Thymus (tissue), 11 donors: Measurements from ENCODE around the gene SRPK1. TPM values are rescaled to one million over a fixed set of nuclear protein-coding genes. Genes with fewer than 3 reads are reported as not detected.

ENCODE experiments used
- DNase-seq, 9 donors: peaks; one replicate each; pipeline ENCODE4 v3.0.0-alpha.2; 2013; ENCODE audit warnings: low spot score in 9 of 9, low read depth in 6 of 9, missing footprints in 1 of 9
- H3K27ac ChIP-seq, 2 donors: one replicate each; pipeline ENCODE4 v1.5.1; 2013; ENCODE audit warnings: control low read depth in 1 of 2, low read depth in 1 of 2, low read length in 1 of 2, mild to moderate bottlenecking in 1 of 2, moderate library complexity in 1 of 2
- H3K27me3 ChIP-seq, 2 donors: one replicate each; pipeline ENCODE4 v1.5.1; 2013; ENCODE audit warnings: low read length in 1 of 2; ENCODE audit not compliant: control insufficient read depth in 2 of 2, insufficient read depth in 1 of 2
- H3K36me3 ChIP-seq, 2 donors: one replicate each; pipeline ENCODE4 v1.5.1; 2013; ENCODE audit warnings: low read length in 1 of 2, mild to moderate bottlenecking in 1 of 2, moderate library complexity in 1 of 2; ENCODE audit not compliant: control insufficient read depth in 2 of 2, insufficient read depth in 2 of 2
- H3K4me1 ChIP-seq, 2 donors: one replicate each; pipeline ENCODE4 v1.5.1; 2013; ENCODE audit warnings: low read length in 2 of 2; ENCODE audit not compliant: control insufficient read depth in 2 of 2, insufficient read depth in 2 of 2
- H3K4me3 ChIP-seq, 2 donors: one replicate each; pipeline ENCODE4 v1.5.1; 2013; ENCODE audit warnings: low read length in 2 of 2, control low read depth in 1 of 2, mild to moderate bottlenecking in 1 of 2
- H3K9me3 ChIP-seq, 2 donors: one replicate each; pipeline ENCODE4 v1.5.1; 2013; ENCODE audit warnings: low read length in 1 of 2, mild to moderate bottlenecking in 1 of 2; ENCODE audit not compliant: control insufficient read depth in 2 of 2, insufficient read depth in 1 of 2
- WGBS: extraction: QIAGEN DNeasy Blood & Tissue Kit; methylation state at CpG from one replicate; pipeline ENCODE4 v1.1.7; 2013; 5-methylcytosine and 5-hydroxymethylcytosine counted together
- polyA plus RNA-seq: library from polyadenylated mRNA; stranded (reverse); fragments of 200-250 nt; gene quantifications from one replicate; pipeline ENCODE4 v1.2.3, GENCODE V29; 2013
- total RNA-seq: library from RNA; stranded (reverse); fragments of 120-200 nt; gene quantifications from one replicate; pipeline ENCODE4 v1.2.4, GENCODE V29; 2013
- donor health status: healthy.

Gene SRPK1
- total and polyA plus RNA-seq, 2 donors: 17.3 to 32.4 TPM

- peaks cover 2 to 3% of the 10 kb centered on the region in 2 donors for H3K4me1 ChIP-seq
- no peak within 1 kb of the TSS for H3K4me3 ChIP-seq
- no peaks in the 10 kb centered on the region for H3K9me3 ChIP-seq
- DNase-seq: peak; percentile 3 to 75 (median 57)
- WGBS: 13% methylated on average over 40 of the region's 40 CpGs
- no peak within 1 kb of the TSS for H3K27ac ChIP-seq
- no peaks in the 10 kb centered on the region for H3K36me3 ChIP-seq
- peaks cover 0 to 12% of the 10 kb centered on the region in 2 donors for H3K27me3 ChIP-seq
These were observed 115.7 kb downstream of the SRPK1 start, which contains the start of gene LHFPL5 for GRCh38 chr6:35804996-35805736. Gene LHFPL5 (plus strand): TSS chr6:35805352. CDS start chr6:35805671, 319 bp downstream.

- Histone ChIP-seq H3K4me1 (peaks cover 2 to 3% of the 10 kb centered on the region in 2 donors), H3K9me3 (no peaks in the 10 kb centered on the region), H3K27ac (no peak overlapping the region), H3K36me3 (no peaks in the 10 kb centered on the region), H3K4me3 (no peak overlapping the region), H3K27me3 (peaks cover 0 to 12% of the 10 kb centered on the region in 2 donors)
- DNase-seq: no peak
- 95% methylated on average over 3 of the region's 3 CpGs for WGBS
These were observed 119.8 kb downstream of the SRPK1 start for GRCh38 chr6:35801148-35801547.

GRCh38 chr6:35798706-35799105 is 122.2 kb downstream of the SRPK1 start:
- WGBS: 93% methylated on average over 5 of the region's 5 CpGs
- DNase-seq: no peak

GRCh38 chr6:35797837-35798526 is 122.9 kb downstream of the SRPK1 start:
- Histone ChIP-seq H3K4me1 (no peaks in the 10 kb centered on the region), H3K9me3 (no peaks in the 10 kb centered on the region), H3K27ac (no peak overlapping the region), H3K4me3 (no peak overlapping the region), H3K27me3 (peaks cover 0 to 4% of the 10 kb centered on the region in 2 donors), H3K36me3 (no peaks in the 10 kb centered on the region)
- DNase-seq: no peak
- WGBS: 93% methylated on average over 8 of the region's 8 CpGs

More at GRCh38 chr6:35798706-35799105, 122.2 kb downstream of the SRPK1 start:
- no peaks in the 10 kb centered on the region for H3K4me1 ChIP-seq
- no peak overlapping the region for H3K27ac ChIP-seq
- H3K27me3 ChIP-seq: peaks cover 0 to 4% of the 10 kb centered on the region in 2 donors
- no peaks in the 10 kb centered on the region for H3K9me3 ChIP-seq
- no peak overlapping the region for H3K4me3 ChIP-seq
- no peaks in the 10 kb centered on the region for H3K36me3 ChIP-seq

- no peaks in the 10 kb centered on the region for H3K36me3 ChIP-seq
- H3K27me3 ChIP-seq: peaks cover 0 to 4% of the 10 kb centered on the region in 2 donors
- H3K4me3 ChIP-seq: no peak overlapping the region
- H3K9me3 ChIP-seq: no peaks in the 10 kb centered on the region
- 96% methylated on average over 4 of the region's 4 CpGs for WGBS
- DNase-seq: no peak
- no peak overlapping the region for H3K27ac ChIP-seq
- H3K4me1 ChIP-seq: no peaks in the 10 kb centered on the region
These were observed 124.7 kb downstream of the SRPK1 start for GRCh38 chr6:35796236-35796635.

GRCh38 chr6:35795453-35796071 is 125.3 kb downstream of the SRPK1 start:
- DNase-seq: no peak
- Histone ChIP-seq H3K27ac (no peak overlapping the region), H3K9me3 (no peaks in the 10 kb centered on the region), H3K4me3 (no peak overlapping the region), H3K36me3 (no peaks in the 10 kb centered on the region), H3K27me3 (peaks cover 0 to 4% of the 10 kb centered on the region in 2 donors), H3K4me1 (no peaks in the 10 kb centered on the region)
- 95% methylated on average over 11 of the region's 11 CpGs for WGBS

- Histone ChIP-seq H3K9me3 (no peaks in the 10 kb centered on the region), H3K27me3 (peaks cover 0 to 4% of the 10 kb centered on the region in 2 donors), H3K4me3 (no peak overlapping the region), H3K27ac (no peak overlapping the region), H3K36me3 (no peaks in the 10 kb centered on the region), H3K4me1 (no peaks in the 10 kb centered on the region)
- WGBS: 95% methylated on average over 17 of the region's 17 CpGs
- no peak for DNase-seq
These were observed 126.1 kb downstream of the SRPK1 start for GRCh38 chr6:35794536-35795452.

GRCh38 chr6:35790683-35791082 is 130.2 kb downstream of the SRPK1 start:
- Histone ChIP-seq H3K27ac (no peak overlapping the region), H3K4me1 (no peaks in the 10 kb centered on the region), H3K9me3 (no peaks in the 10 kb centered on the region), H3K27me3 (peaks cover 0 to 37% of the 10 kb centered on the region in 2 donors), H3K36me3 (no peaks in the 10 kb centered on the region), H3K4me3 (no peak overlapping the region)
- DNase-seq: no peak
- WGBS: 95% methylated on average over 5 of the region's 5 CpGs
